GM21526 (cell line): Measurements from ENCODE around the gene KLF17.

Experiments used
- ATAC-seq: cut with Tn5 transposase; IDR thresholded peaks from one replicate; pipeline ENCODE4 v1.9.1; 2021; ENCODE audit warnings: moderate library complexity; ENCODE audit not compliant: unreplicated experiment, low FRiP score

KLF17 gene

GRCh38 chr1:44147582-44147981, 29.0 kb downstream of the KLF17 start:
- ATAC-seq: no peak

GRCh38 chr1:44151332-44151731, 32.7 kb downstream of the KLF17 start:
- ATAC-seq: no peak

GRCh38 chr1:44151808-44152207, 33.2 kb downstream of the KLF17 start:
- no peak for ATAC-seq

- no peak for ATAC-seq
Measured at GRCh38 chr1:44152692-44153091, 34.1 kb downstream of the KLF17 start.

- no peak for ATAC-seq
Measured at GRCh38 chr1:44154049-44154448, 35.4 kb downstream of the KLF17 start.

- ATAC-seq: no peak
Measured at GRCh38 chr1:44157903-44158302, 39.3 kb downstream of the KLF17 start.

- ATAC-seq: no peak
Measured at GRCh38 chr1:44158871-44159270, 40.2 kb downstream of the KLF17 start.

- no peak for ATAC-seq
Measured at GRCh38 chr1:44161546-44161945, 42.9 kb downstream of the KLF17 start.

GRCh38 chr1:44168520-44169098, 50.0 kb downstream of the KLF17 start:
- ATAC-seq: no peak

- ATAC-seq: no peak
Measured at GRCh38 chr1:44170281-44170823, 51.7 kb downstream of the KLF17 start.

GRCh38 chr1:44174630-44175029, 56.0 kb downstream of the KLF17 start:
- no peak for ATAC-seq
